Memory B cell (primary cell): ENCODE results near the gene KCNJ11.

Experiments
- ATAC-seq: fragments of 150-1000 bp; cut with Tn5 transposase; 2 replicates; pipeline ENCODE4 v1.10.0; 2021; ENCODE audit warnings: low read depth, mild to moderate bottlenecking, moderate library complexity
- DNase-seq, 2 donors: peaks; one replicate each; pipeline ENCODE4 v3.0.0; 2022; ENCODE audit warnings: low spot score in 2 of 2
- H3K27ac Mint-ChIP-seq: one replicate; pipeline ENCODE4 v1.8.0; 2022; ENCODE audit warnings: mild to moderate bottlenecking, moderate library complexity, mixed read lengths
- H3K27me3 Mint-ChIP-seq: one replicate; pipeline ENCODE4 v1.8.0; 2022; ENCODE audit warnings: mixed read lengths
- H3K36me3 Mint-ChIP-seq: one replicate; pipeline ENCODE4 v1.8.0; 2022; ENCODE audit warnings: mild to moderate bottlenecking, mixed read lengths
- H3K4me1 Mint-ChIP-seq: one replicate; pipeline ENCODE4 v1.8.0; 2022; ENCODE audit warnings: mixed read lengths
- H3K4me3 Mint-ChIP-seq: one replicate; pipeline ENCODE4 v1.8.0; 2022; ENCODE audit warnings: mild to moderate bottlenecking, moderate library complexity, mixed read lengths
- H3K9me3 Mint-ChIP-seq: one replicate; pipeline ENCODE4 v1.8.0; 2022; ENCODE audit warnings: mixed read lengths

The KCNJ11 gene

DNA sequence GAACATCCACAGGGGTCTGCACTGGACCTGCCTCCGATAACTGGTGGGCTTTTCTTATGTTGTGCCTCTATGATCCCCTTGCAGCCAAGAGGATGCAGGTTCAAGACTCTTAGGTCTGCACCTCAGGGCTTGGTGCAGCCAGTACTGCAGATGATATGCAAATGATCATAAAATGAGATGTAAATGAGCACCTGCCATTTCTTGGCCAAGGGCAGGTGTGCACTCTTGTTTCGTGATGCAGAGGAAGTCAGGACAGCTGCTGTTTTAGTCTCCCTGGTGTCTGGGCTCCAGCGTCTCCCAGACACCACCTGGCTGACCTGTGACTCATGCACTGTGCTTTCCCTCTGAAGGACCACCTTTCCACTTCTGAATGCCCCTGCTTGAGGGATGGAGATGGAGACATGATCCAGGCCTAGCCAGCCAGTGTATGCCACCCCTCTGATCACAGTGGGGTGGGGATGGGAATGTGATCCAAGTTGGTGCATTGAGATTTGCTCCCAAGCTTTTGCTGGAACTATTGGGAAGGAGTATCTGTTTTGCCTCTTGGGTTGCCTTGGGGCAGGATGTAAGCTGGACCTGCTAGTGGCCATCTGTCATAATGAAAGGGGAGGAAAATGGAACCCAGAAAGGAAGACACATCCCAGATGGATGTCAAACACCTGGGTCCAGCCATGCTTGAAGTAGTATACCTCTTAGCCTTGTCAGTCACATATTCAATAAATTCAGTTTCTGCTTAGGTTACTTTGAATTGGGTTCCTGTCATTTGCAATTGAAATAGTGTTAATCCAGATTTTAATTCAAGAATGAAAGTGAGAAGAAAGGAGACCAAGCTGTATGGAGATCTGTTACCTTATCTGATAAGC lies 3.3 kb upstream of the KCNJ11 start:
- H3K9me3 Mint-ChIP-seq = no peaks in the 10 kb centered on the region
- H3K27me3 Mint-ChIP-seq = peaks cover 5% of the 10 kb centered on the region
- peaks cover 21% of the 10 kb centered on the region for H3K4me1 Mint-ChIP-seq
- H3K27ac Mint-ChIP-seq = no peak overlapping the region
- ATAC-seq = peak; percentile 40
- no peaks in the 10 kb centered on the region for H3K36me3 Mint-ChIP-seq
- no peak overlapping the region for H3K4me3 Mint-ChIP-seq
- DNase-seq = no peak

DNA sequence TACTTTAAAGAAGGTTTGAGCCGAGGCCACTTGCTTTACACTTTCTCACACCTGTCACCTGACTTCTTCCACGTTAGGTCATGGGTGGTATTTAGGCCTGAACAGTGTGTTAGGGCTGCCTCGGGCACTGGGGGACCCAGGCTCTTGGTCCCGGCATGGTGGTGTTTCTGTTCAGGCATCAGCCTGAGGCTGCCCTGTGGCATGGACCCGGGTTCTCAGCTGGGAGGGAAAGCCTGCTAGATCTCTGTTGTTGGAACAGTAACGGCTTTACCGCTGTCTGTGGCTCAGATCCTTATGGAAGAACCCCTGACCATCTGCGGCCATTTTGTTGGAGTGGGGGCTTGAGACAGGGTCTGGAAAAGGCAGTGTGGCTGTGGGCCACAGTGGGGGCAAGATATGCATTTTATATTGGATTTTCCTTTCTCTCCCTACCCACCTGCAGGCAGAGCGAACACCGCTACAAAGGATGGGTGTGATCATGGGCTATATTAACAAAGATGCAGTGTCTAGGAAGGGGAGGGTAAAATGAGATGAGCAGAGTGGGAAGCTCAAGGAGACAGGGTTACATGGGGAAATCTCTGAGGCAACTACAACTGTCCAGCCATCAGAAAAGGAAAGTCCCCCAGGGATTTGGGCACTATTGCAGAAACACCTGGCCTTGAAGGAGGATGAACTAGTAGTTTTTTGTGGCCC lies 1.6 kb upstream of the KCNJ11 start:
- no peaks in the 10 kb centered on the region for H3K9me3 Mint-ChIP-seq
- no peak for DNase-seq
- H3K4me1 Mint-ChIP-seq = peaks cover 21% of the 10 kb centered on the region
- ATAC-seq = no peak
- peaks cover 5% of the 10 kb centered on the region for H3K27me3 Mint-ChIP-seq
- peak overlapping the region; percentile 91 for H3K4me3 Mint-ChIP-seq
- peak overlapping the region; percentile 72 for H3K27ac Mint-ChIP-seq
- no peaks in the 10 kb centered on the region for H3K36me3 Mint-ChIP-seq

DNA sequence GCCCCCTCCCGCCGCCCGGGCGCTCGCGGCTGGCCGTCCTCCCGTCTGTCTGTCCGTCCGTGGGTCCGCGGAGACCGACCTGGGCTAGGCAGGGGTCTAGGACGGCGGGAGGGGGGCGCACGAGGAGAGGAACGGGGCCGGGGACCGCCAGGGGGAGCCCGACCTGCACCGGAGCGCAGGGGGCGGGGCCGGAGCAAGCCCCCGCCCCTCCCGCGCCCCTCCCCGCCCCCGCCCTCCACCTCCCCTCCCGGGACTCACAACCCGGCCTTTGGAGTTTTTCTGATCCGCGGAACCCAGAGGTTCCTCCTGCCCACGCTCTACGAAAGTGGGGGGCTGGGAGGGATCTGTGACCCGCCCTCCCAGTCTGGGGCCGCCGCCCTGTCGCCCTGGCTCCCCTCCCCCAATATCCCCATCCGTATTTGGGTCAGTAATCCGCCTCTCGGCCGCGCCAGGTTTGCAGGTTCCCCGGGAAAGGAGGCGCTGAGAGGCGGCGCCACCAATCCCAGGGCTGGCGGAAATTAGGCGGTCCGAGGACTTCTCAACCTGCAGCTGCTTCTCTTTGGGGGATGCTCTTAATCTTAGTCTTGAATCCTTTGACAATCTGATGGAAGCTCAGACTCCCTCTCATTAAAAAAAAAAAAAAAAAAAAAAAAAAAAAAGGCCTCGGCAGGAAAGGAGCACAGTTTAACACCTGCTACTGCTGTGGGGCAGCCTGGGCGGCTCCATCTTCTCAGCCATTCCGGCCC lies 925 bp upstream of the KCNJ11 start:
- ATAC-seq = peak; percentile 78
- Mint-ChIP-seq H3K9me3 (no peaks in the 10 kb centered on the region), H3K27ac (peak overlapping the region; percentile 72), H3K27me3 (peaks cover 5% of the 10 kb centered on the region), H3K36me3 (no peaks in the 10 kb centered on the region), H3K4me3 (peak overlapping the region; percentile 91), H3K4me1 (peaks cover 21% of the 10 kb centered on the region)
- peak; percentile 66 to 80 for DNase-seq

DNA sequence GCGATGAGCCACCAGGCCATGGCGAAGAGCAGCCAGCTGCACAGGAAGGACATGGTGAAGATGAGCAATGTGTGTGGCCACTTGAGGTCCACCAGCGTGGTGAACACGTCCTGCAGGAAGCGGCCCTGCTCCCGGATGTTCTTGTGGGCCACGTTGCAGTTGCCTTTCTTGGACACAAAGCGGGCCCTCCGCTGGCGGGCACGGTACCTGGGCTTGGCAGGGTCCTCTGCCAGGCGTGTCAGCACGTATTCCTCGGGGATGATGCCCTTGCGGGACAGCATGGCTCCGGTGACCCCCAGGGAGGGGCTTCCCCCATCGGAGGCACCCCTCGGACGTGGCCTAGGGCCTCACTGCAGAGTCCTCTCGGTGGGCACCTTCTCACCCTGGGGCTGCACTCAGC lies 648 bp downstream of the KCNJ11 start:
- Mint-ChIP-seq H3K9me3 (no peaks in the 10 kb centered on the region), H3K27me3 (peaks cover 5% of the 10 kb centered on the region), H3K4me1 (peaks cover 21% of the 10 kb centered on the region), H3K27ac (no peak overlapping the region), H3K36me3 (no peaks in the 10 kb centered on the region), H3K4me3 (peak overlapping the region; percentile 69)
- DNase-seq (no peak), ATAC-seq (no peak)

DNA sequence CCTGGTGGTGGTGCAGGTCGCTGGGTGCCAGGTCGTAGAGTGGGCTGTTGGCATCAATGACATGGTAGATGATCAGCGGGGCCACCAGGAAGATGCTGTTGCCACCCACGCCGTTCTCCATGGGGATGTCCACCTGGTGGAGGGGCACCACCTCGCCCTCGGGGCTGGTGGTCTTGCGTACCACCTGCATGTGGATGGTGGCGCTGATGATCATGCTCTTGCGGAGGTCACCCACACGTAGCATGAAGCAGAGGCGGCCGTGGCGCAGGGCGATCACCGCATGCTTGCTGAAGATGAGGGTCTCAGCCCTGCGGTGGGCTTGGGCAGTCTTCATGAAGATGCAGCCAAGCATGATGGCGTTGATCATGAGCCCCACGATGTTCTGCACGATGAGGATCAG lies 1.2 kb downstream of the KCNJ11 start:
- ATAC-seq (no peak), DNase-seq (no peak)
- H3K27ac Mint-ChIP-seq = no peak overlapping the region
- H3K36me3 Mint-ChIP-seq = no peaks in the 10 kb centered on the region
- H3K9me3 Mint-ChIP-seq = no peaks in the 10 kb centered on the region
- H3K27me3 Mint-ChIP-seq = peaks cover 5% of the 10 kb centered on the region
- peak overlapping the region; percentile 69 for H3K4me3 Mint-ChIP-seq
- peaks cover 21% of the 10 kb centered on the region for H3K4me1 Mint-ChIP-seq

DNA sequence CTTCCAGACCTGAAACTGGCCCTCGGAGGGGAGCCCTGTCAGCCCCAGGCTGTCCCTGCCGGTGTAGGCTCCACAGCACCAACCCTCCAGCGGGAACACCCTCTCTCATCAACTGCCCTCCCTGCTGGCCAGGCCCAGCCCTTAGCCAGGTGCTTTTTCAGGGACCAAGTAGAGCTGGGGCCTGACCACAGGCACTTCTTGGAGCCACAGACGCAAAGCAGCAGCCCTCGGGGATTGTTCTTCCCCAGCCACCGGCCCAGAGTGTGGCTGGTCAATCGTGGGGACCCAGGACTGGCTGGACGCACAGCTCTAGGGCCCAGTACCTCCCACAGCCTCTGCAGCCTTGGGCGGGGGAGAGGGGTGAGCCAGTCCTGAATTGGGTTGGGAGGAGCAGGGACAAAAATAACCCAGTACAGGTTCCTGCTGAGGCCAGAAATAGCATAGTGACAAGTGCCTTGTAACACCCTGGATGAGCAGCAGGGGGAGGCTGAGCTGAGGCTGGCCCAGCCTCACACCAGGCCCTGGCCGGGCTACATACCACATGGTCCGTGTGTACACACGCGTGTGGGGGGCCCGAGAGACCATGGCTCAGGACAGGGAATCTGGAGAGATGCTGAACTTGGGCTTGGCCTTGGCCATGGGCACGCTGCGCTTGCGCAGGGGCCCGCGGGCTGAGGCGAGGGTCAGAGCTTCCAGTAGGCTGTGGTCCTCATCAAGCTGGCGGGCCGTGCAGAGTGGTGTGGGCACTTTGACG lies 2.0 kb downstream of the KCNJ11 start:
- DNase-seq = peak in 1 of 2 donors; percentile 42
- no peaks in the 10 kb centered on the region for H3K9me3 Mint-ChIP-seq
- H3K27ac Mint-ChIP-seq = no peak overlapping the region
- no peak overlapping the region for H3K4me3 Mint-ChIP-seq
- peaks cover 5% of the 10 kb centered on the region for H3K27me3 Mint-ChIP-seq
- H3K4me1 Mint-ChIP-seq = peaks cover 17% of the 10 kb centered on the region
- H3K36me3 Mint-ChIP-seq = no peaks in the 10 kb centered on the region
- ATAC-seq = peak; percentile 39

DNA sequence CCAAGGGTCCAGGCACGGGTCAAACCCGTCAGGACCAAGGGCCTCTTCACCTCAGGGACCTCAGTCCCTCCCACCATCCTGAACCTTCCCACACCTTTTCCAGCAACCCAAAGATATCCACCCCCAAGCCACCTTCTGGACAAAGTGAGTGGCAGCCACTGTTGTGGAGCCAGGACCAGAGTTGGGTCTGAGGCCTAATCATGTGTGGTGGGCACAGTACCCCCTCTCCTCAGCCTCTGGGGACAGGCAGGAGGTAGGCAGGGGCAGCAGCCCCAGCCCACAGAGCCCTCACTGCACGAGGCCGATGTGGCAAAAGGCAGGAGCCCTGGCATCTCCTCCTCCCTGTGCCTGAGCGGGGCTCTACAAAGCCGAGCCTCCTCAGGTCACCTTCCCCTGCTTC lies 2.5 kb downstream of the KCNJ11 start:
- H3K27me3 Mint-ChIP-seq = peaks cover 5% of the 10 kb centered on the region
- H3K9me3 Mint-ChIP-seq = no peaks in the 10 kb centered on the region
- ATAC-seq = no peak
- peaks cover 12% of the 10 kb centered on the region for H3K4me1 Mint-ChIP-seq
- no peak for DNase-seq
- H3K27ac Mint-ChIP-seq = no peak overlapping the region
- no peak overlapping the region for H3K4me3 Mint-ChIP-seq
- H3K36me3 Mint-ChIP-seq = no peaks in the 10 kb centered on the region

DNA sequence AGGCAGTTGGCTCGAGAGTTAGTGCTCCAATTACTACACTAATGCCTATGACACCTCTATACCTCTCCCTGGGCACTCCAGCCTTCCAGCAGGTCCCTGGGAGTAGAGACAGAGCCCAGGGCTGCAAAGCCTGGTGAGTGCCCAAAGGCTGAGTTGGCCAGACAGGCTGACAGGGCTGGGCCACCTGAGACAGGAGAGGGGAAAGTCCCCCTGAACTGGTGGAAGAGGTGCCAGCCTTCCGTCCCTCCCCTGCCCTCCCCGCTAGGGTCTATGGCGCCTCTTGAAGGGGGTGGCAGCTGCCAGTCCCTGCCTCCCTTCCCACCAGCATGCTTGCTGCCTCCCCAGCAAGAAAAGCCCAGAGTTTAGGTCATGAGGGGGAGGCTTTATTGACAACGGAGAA lies 3.0 kb downstream of the KCNJ11 start:
- no peak for ATAC-seq
- no peak overlapping the region for H3K4me3 Mint-ChIP-seq

DNA sequence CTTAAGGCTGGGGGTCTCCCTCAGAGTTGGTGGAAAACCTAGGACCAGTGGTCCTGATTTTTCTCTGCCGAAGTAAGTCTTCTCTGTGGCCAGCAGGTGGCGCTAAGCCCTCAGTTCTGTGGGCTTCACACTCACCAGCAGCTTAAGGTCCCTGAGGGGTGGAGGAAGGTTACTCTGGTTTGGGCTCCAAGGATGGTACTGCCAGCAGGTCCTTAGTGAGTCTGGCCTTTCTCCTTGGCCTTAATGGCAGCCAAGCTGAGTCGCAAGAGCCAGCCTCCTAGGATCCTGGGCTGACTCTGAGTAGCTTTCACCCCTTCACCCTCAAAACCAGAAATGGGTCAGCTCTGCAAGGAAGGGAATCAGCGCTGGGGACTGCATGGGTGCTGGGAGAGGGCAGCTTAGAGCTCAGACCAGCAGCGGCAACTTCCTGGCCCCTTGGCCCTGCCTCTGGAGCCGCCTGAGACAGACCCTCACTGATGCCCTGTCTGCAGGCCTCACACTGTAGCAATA lies 4.4 kb downstream of the KCNJ11 start:
- peak; percentile 68 for ATAC-seq
- Mint-ChIP-seq H3K27ac (no peak overlapping the region), H3K9me3 (no peaks in the 10 kb centered on the region), H3K4me3 (no peak overlapping the region), H3K27me3 (peaks cover 5% of the 10 kb centered on the region), H3K36me3 (no peaks in the 10 kb centered on the region), H3K4me1 (peaks cover 5% of the 10 kb centered on the region)
- DNase-seq = peak; percentile 72 to 76

More for the DNA sequence above, 3.0 kb downstream of the KCNJ11 start:
- DNase-seq = no peak
- peaks cover 12% of the 10 kb centered on the region for H3K4me1 Mint-ChIP-seq
- no peak overlapping the region for H3K27ac Mint-ChIP-seq
- H3K36me3 Mint-ChIP-seq = no peaks in the 10 kb centered on the region
- no peaks in the 10 kb centered on the region for H3K9me3 Mint-ChIP-seq
- peaks cover 5% of the 10 kb centered on the region for H3K27me3 Mint-ChIP-seq

DNA sequence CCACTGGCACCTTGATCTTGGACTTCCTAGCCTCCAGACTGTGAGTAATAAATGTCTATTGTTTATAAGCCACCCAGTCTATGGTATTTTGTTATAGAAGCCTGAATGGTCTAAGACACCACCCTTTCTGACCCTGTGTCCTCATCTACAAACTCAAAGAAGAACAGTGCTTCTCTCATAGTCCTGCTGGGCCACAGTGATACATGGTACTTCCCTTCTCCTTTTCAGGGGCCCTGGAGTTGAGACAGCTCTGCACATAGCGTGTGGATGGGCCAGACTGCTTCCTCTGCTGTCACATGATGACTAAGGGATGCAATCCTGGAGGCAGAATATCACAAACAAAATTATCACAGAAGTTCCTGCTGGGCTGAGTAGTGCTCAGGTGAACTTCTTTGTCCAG lies 5.0 kb downstream of the KCNJ11 start:
- no peak for DNase-seq
- Mint-ChIP-seq H3K27ac (no peak overlapping the region), H3K4me1 (peaks cover 2% of the 10 kb centered on the region), H3K9me3 (peaks cover 1% of the 10 kb centered on the region), H3K27me3 (peaks cover 5% of the 10 kb centered on the region), H3K36me3 (peaks cover under 1% of the 10 kb centered on the region), H3K4me3 (no peak overlapping the region)
- no peak for ATAC-seq

DNA sequence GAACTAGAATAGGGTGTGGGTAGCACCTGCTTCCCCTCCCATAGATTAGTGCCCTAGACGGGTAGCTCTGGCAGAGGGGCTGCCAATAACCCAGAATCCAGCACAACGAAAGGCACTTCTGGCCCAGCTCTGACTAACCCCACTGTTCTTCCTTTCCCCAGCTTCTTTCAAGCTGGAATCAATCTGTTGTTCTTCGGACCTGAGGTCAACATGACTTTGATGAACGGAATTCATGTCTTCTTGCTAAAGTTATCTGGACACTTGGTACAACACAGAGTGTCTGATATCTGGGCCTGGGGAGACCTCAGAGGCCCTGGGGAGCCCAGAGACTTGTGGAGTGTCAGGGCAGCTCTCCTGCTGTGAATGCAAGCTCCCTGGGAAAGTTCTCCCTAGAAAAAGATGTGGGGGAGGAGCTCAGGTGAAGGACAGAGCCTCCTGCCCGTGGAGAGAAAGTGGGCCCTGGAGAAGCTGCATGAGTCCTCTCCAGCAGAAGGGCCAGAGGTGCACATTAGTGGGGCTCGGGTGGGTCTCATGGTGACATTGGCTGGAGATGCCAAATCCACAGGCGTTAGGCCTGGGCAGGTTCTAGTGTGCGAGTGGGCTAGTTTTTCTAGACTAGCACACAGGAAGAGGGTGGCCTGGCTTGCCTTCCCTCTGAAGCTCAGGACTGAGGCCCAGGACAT lies 6.3 kb downstream of the KCNJ11 start:
- Mint-ChIP-seq H3K4me1 (no peaks in the 10 kb centered on the region), H3K27ac (no peak overlapping the region), H3K27me3 (peaks cover under 1% of the 10 kb centered on the region), H3K36me3 (peaks cover 2% of the 10 kb centered on the region), H3K9me3 (peaks cover 3% of the 10 kb centered on the region), H3K4me3 (no peak overlapping the region)
- DNase-seq = no peak
- ATAC-seq = no peak

DNA sequence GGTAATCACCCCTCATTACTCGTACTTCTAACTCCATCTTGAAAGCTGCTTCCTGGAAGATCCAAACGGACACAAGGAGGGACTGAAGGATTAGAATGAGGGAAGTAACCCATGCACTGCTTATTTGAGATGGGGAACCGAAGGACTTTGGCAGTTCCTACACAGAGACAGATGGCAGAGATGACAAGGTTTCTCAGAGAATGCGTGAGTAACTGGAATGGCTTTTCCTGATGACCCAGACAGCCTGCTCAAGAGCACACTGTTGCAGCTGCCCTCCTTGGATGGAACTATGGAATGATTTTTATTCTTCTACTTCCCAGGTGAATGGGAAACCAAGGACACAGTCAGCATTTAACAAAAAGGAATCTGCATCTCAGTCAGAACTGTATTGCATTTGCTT lies 7.3 kb downstream of the KCNJ11 start:
- ATAC-seq = no peak
- H3K27ac Mint-ChIP-seq = no peak overlapping the region
- no peaks in the 10 kb centered on the region for H3K27me3 Mint-ChIP-seq
- H3K36me3 Mint-ChIP-seq = peaks cover 2% of the 10 kb centered on the region
- no peak overlapping the region for H3K4me3 Mint-ChIP-seq
- DNase-seq = no peak
- H3K9me3 Mint-ChIP-seq = peaks cover 3% of the 10 kb centered on the region
- no peaks in the 10 kb centered on the region for H3K4me1 Mint-ChIP-seq
